ENCODE results near the gene ANTXR1.

- TF ChIP-seq, protein P1, sequence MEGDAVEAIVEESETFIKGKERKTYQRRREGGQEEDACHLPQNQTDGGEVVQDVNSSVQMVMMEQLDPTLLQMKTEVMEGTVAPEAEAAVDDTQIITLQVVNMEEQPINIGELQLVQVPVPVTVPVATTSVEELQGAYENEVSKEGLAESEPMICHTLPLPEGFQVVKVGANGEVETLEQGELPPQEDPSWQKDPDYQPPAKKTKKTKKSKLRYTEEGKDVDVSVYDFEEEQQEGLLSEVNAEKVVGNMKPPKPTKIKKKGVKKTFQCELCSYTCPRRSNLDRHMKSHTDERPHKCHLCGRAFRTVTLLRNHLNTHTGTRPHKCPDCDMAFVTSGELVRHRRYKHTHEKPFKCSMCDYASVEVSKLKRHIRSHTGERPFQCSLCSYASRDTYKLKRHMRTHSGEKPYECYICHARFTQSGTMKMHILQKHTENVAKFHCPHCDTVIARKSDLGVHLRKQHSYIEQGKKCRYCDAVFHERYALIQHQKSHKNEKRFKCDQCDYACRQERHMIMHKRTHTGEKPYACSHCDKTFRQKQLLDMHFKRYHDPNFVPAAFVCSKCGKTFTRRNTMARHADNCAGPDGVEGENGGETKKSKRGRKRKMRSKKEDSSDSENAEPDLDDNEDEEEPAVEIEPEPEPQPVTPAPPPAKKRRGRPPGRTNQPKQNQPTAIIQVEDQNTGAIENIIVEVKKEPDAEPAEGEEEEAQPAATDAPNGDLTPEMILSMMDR (IDR thresholded peaks at IDR 0.05; ENCODE audit: borderline replicate concordance, extremely low read depth, low read length, poor library complexity, severe bottlenecking), result no peak
- TF ChIP-seq EZH2 (IDR thresholded peaks at IDR 0.05; ENCODE audit: borderline replicate concordance, low read depth, low read length, severe bottlenecking), result no peak
These were observed 43.1 kb upstream of the ANTXR1 start for GRCh38 chr2:68969736-68970490.

All from DND-41 (cell line).